Neural progenitor cell (in vitro differentiated cells): ENCODE data around the gene HDAC2.

ENCODE experiments used
- CTCF ChIP-seq: fragments of 200-600 bp; sonication (generic); IDR thresholded peaks from 2 replicates; pipeline ENCODE4 v1.5.1; 2017; ENCODE audit warnings: antibody characterized with exemption, mild to moderate bottlenecking
- EZH2 ChIP-seq: fragments of 200-600 bp; sonication (generic); IDR thresholded peaks from 2 replicates; pipeline ENCODE4 v1.6.1; 2017; ENCODE audit warnings: antibody characterized with exemption, mild to moderate bottlenecking, moderate library complexity

GRCh38 chr6:113901482-113901881 is 69.5 kb downstream of the HDAC2 start:
- TF ChIP-seq CTCF, result no peak
- no peak for TF ChIP-seq EZH2
